IMR-90 (cell line): ENCODE measurements around the gene VCP. TPM values are rescaled to one million over a fixed set of nuclear protein-coding genes. Genes with fewer than 3 reads are reported as not detected.

Source experiments
- ATAC-seq: fragments of 200-7000 bp; cut with Tn5 transposase; 2 replicates; pipeline ENCODE4 v1.9.1; 2020; ENCODE audit warnings: low read depth, mild to moderate bottlenecking, moderate library complexity
- BruUV-seq: library from RNA; stranded (reverse); fragments of 400-500 nt; replicated peaks from 2 replicates; lab custom pipeline; 2021; lab: Mats Ljungman, UMichigan
- CTCF ChIA-PET: fragments of 300-600 bp; formaldehyde crosslinking; extraction: SDS; loops from one replicate; lab custom pipeline; 2021; ENCODE audit warnings: antibody characterized with exemption; lab: Yijun Ruan, JAX
- POLR2A ChIA-PET: fragments of 300-600 bp; sonication (Branson Sonifier 250); formaldehyde crosslinking; loops from one replicate; lab custom pipeline; 2022; ENCODE audit warnings: antibody characterized with exemption; ENCODE audit not compliant: unreplicated experiment; lab: Charles Lee
- DNase-seq: peaks from one replicate; pipeline ENCODE4 v3.0.0; 2013
- H2AFZ ChIP-seq: replicated peaks from 2 replicates; pipeline ENCODE3; 2013; ENCODE audit warnings: low read length, mild to moderate bottlenecking; ENCODE audit not compliant: poor library complexity
- H2AK5ac ChIP-seq: 2 replicates; pipeline ENCODE4 v1.6.1; 2013; ENCODE audit warnings: low read depth, low read length, inconsistent platforms
- H2AK9ac ChIP-seq: replicated peaks from 2 replicates; pipeline ENCODE3; 2013; ENCODE audit warnings: mild to moderate bottlenecking, low read depth, low read length, moderate library complexity; ENCODE audit not compliant: poor library complexity
- H2BK120ac ChIP-seq: 2 replicates; pipeline ENCODE4 v1.6.1; 2013; ENCODE audit warnings: low read depth, low read length, inconsistent platforms
- H2BK15ac ChIP-seq: 3 replicates; pipeline ENCODE4 v1.6.1; 2013; ENCODE audit warnings: low read depth, low read length, inconsistent platforms
- H2BK20ac ChIP-seq: 2 replicates; pipeline ENCODE4 v1.6.1; 2013; ENCODE audit warnings: low read depth, mild to moderate bottlenecking, inconsistent platforms, low read length, moderate library complexity
- H2BK5ac ChIP-seq: 2 replicates; pipeline ENCODE4 v1.6.1; 2013; ENCODE audit warnings: mild to moderate bottlenecking, low read depth, low read length, inconsistent platforms; ENCODE audit not compliant: poor library complexity, severe bottlenecking
- H3K14ac ChIP-seq: replicated peaks from 2 replicates; pipeline ENCODE4 v1.6.1; 2013; ENCODE audit warnings: low read depth, low read length, inconsistent platforms
- H3K18ac ChIP-seq: 2 replicates; pipeline ENCODE4 v1.6.1; 2013; ENCODE audit warnings: low read depth, low read length, control low read depth
- H3K23ac ChIP-seq: 2 replicates; pipeline ENCODE4 v1.6.1; 2013; ENCODE audit warnings: low read depth, low read length, inconsistent platforms
- H3K27ac ChIP-seq: 2 replicates; pipeline ENCODE4 v1.5.1; 2013; ENCODE audit warnings: mild to moderate bottlenecking, control low read depth, low read length; ENCODE audit not compliant: insufficient read depth
- H3K27me3 ChIP-seq: 2 replicates; pipeline ENCODE4 v1.6.1; 2013; ENCODE audit warnings: low read length; ENCODE audit not compliant: control insufficient read depth, insufficient read depth
- H3K36me3 ChIP-seq: 2 replicates; pipeline ENCODE4 v1.6.1; 2013; ENCODE audit warnings: low read length, mixed read lengths; ENCODE audit not compliant: control insufficient read depth, insufficient read depth
- H3K4ac ChIP-seq: 2 replicates; pipeline ENCODE4 v1.6.1; 2013; ENCODE audit warnings: low read depth, low read length, inconsistent platforms
- H3K4me1 ChIP-seq: 2 replicates; pipeline ENCODE4 v1.6.1; 2013; ENCODE audit warnings: low read length, mixed read lengths; ENCODE audit not compliant: control insufficient read depth, insufficient read depth
- H3K4me2 ChIP-seq: 2 replicates; pipeline ENCODE4 v1.6.1; 2013; ENCODE audit warnings: low read depth, mild to moderate bottlenecking, control low read depth, low read length, moderate library complexity
- H3K4me3 ChIP-seq: 2 replicates; pipeline ENCODE4 v1.5.1; 2013; ENCODE audit warnings: low read depth, mild to moderate bottlenecking, control low read depth, low read length, moderate library complexity; ENCODE audit not compliant: insufficient read depth
- H3K56ac ChIP-seq: 2 replicates; pipeline ENCODE4 v1.6.1; 2013; ENCODE audit warnings: low read length, inconsistent platforms; ENCODE audit not compliant: insufficient read depth; ENCODE audit errors: extremely low read depth
- H3K79me1 ChIP-seq, 2 experiments: 2 replicates each; pipeline ENCODE4 v1.6.1; 2013; ENCODE audit warnings: low read length in 2 of 2, inconsistent platforms in 1 of 2, low read depth in 1 of 2
- H3K9ac ChIP-seq: 2 replicates; pipeline ENCODE4 v1.6.1; 2013; ENCODE audit warnings: low read depth, low read length, control low read depth
- H3K9me1 ChIP-seq: 2 replicates; pipeline ENCODE4 v1.6.1; 2013; ENCODE audit warnings: low read length, inconsistent platforms; ENCODE audit not compliant: insufficient read depth
- H3K9me3 ChIP-seq: 2 replicates; pipeline ENCODE4 v1.6.1; 2013; ENCODE audit warnings: low read length; ENCODE audit not compliant: control insufficient read depth, insufficient read depth
- H4K20me1 ChIP-seq: 2 replicates; pipeline ENCODE4 v1.6.1; 2013; ENCODE audit warnings: low read length, inconsistent platforms; ENCODE audit not compliant: insufficient read depth
- H4K5ac ChIP-seq: 2 replicates; pipeline ENCODE4 v1.6.1; 2013; ENCODE audit warnings: mild to moderate bottlenecking, low read depth, low read length, control low read depth
- H4K8ac ChIP-seq, 2 experiments: 2 replicates each; pipeline ENCODE4 v1.6.1; 2013; ENCODE audit warnings: low read depth in 2 of 2, low read length in 2 of 2, control low read depth in 1 of 2, inconsistent platforms in 1 of 2
- H4K91ac ChIP-seq: 2 replicates; pipeline ENCODE4 v1.6.1; 2013; ENCODE audit warnings: low read depth, low read length, inconsistent platforms; ENCODE audit not compliant: insufficient read depth
- CEBPB ChIP-seq: IDR thresholded peaks from 2 replicates; pipeline ENCODE4 v1.6.1; 2012; ENCODE audit warnings: low read depth, low read length, improper control_type of control experiment
- CHD1 ChIP-seq: IDR thresholded peaks from 2 replicates; pipeline ENCODE4 v1.6.1; 2012; ENCODE audit warnings: low read depth, low read length, improper control_type of control experiment
- FOS ChIP-seq: fragments of 150-350 bp; IDR thresholded peaks from 2 replicates; pipeline ENCODE4 v1.6.1; 2016; ENCODE audit warnings: low read depth, low read length
- MAZ ChIP-seq: IDR thresholded peaks from 2 replicates; pipeline ENCODE4 v1.6.1; 2012; ENCODE audit warnings: low read depth, mild to moderate bottlenecking, low read length, improper control_type of control experiment, moderate library complexity, borderline replicate concordance
- WGBS, 2 experiments: methylation state at CpG; one replicate each; pipeline versions ENCODE4 v1.1.5 to v1.1.7; 2013; ENCODE audit warnings: missing lambda C conversion rate in 2 of 2; ENCODE audit not compliant: insufficient read length in 1 of 2; ENCODE audit errors: extremely low coverage in 2 of 2; 5-methylcytosine and 5-hydroxymethylcytosine counted together
- dilution Hi-C: fragments of 300-500 bp; cut with HindIII; formaldehyde crosslinking; loops from one replicate; pipeline ENCODE4 v1.14.3; 2018; ENCODE audit warnings: low sequenced_read_pairs; ENCODE audit not compliant: unreplicated experiment
- in situ Hi-C: fragments of 300-500 bp; cut with MboI; formaldehyde crosslinking; loops from 3 replicates; pipeline ENCODE4 v1.14.3; 2019; ENCODE audit warnings: low sequenced_read_pairs, inconsistent platforms, mixed read lengths
- intact Hi-C: fragments of 100-400 bp; cut with micrococcal nuclease; formaldehyde crosslinking; loops from 2 replicates; pipeline ENCODE4 v1.10.0; 2022
- polyA plus RNA-seq, 3 experiments: library from polyadenylated mRNA; depleted of rRNA; stranded (reverse); fragments of >200 nt; gene quantifications; 2 replicates each; pipeline ENCODE4 v1.2.3, GENCODE V29; 2012; ENCODE audit warnings: low replicate concordance in 1 of 3
- total RNA-seq: library from RNA; depleted of rRNA; stranded (reverse); fragments of >200 nt; gene quantifications from 2 replicates; pipeline ENCODE4 v1.2.3, GENCODE V29; 2012

VCP gene
- total and polyA plus RNA-seq, 2 of the 4 experiments (the other 2 are of a cell fraction), result 292 to 516 TPM

- BruUV-seq, result no TSS peak
- Histone ChIP-seq H2BK120ac (no peak overlapping the region), H4K91ac (no peak overlapping the region), H3K18ac (no peak overlapping the region), H2AK9ac (no peak overlapping the region), H4K8ac (no peak overlapping the region), H2BK20ac (no peak overlapping the region), H4K20me1 (no peaks in the 10 kb centered on the region), H3K4me1 (no peaks in the 10 kb centered on the region), H2BK5ac (no peak overlapping the region), H3K4ac (no peak overlapping the region), H3K14ac (no peak overlapping the region), H2AFZ (no peak overlapping the region), H2AK5ac (no peak overlapping the region), H3K27me3 (no peaks in the 10 kb centered on the region), H3K56ac (no peak overlapping the region), H3K9me3 (no peaks in the 10 kb centered on the region), H3K4me3 (no peak overlapping the region), H3K36me3 (peaks cover 21% of the 10 kb centered on the region), H2BK15ac (no peak overlapping the region), H3K23ac (no peak overlapping the region), H3K79me1 (no peaks in the 10 kb centered on the region; a peak in 1 of 4 replicates), H3K4me2 (no peak overlapping the region), H4K5ac (no peak overlapping the region), H3K27ac (no peak overlapping the region), H3K9ac (no peak overlapping the region), H3K9me1 (no peaks in the 10 kb centered on the region)
- ChIA-PET POLR2A (no interaction called here), CTCF (interaction anchor here (0.9 kb wide), 1 partner anchor 11 kb away, joined by 3 read pairs; the partner anchor contains the start of gene PIGO)
- in situ Hi-C loops (no loop called here), dilution Hi-C loops (no loop called here), intact Hi-C loops (no loop called here)
- no peak for DNase-seq
- 80% methylated on average over 1 of the region's 2 CpGs; no CpG with 5 or more reads in 1 of the 2 experiments for WGBS, 2 experiments
- TF ChIP-seq CEBPB (no peak), MAZ (no peak), CHD1 (no peak), FOS (no peak)
- ATAC-seq, result no peak
Observed at GRCh38 chr9:35085078-35085477, 12.7 kb upstream of the VCP start.
